MG63 (cell line): ENCODE data around the gene ALS2. TPM values are rescaled to one million over a fixed set of nuclear protein-coding genes. Genes with fewer than 3 reads are reported as not detected.
A peak's percentile ranks its signal among the peaks of the same experiment; 100 is the strongest.

Experiments
- DNase-seq: peaks from one replicate; pipeline ENCODE4 v3.0.0-alpha.2; 2020
- H3K27me3 ChIP-seq: fragments of 250-450 bp; sonication (Bioruptor Pico); 2 replicates; pipeline ENCODE4 v1.5.1; 2020; ENCODE audit warnings: mild to moderate bottlenecking, moderate library complexity
- H3K36me3 ChIP-seq: fragments of 250-450 bp; sonication (Bioruptor Pico); 2 replicates; pipeline ENCODE4 v1.5.1; 2020; ENCODE audit warnings: mild to moderate bottlenecking, moderate library complexity
- H3K4me3 ChIP-seq: fragments of 250-450 bp; sonication (Bioruptor Pico); 2 replicates; pipeline ENCODE4 v1.5.1; 2020; ENCODE audit warnings: mild to moderate bottlenecking, moderate library complexity
- H3K9me3 ChIP-seq: fragments of 250-450 bp; sonication (Bioruptor Pico); 2 replicates; pipeline ENCODE4 v1.5.1; 2020; ENCODE audit warnings: mild to moderate bottlenecking, moderate library complexity
- total RNA-seq: library from RNA; depleted of rRNA; stranded (reverse); fragments of >200 nt; shearing (Covaris generic); gene quantifications from 2 replicates; pipeline ENCODE4 v1.2.3, GENCODE V29; 2014; ENCODE audit warnings: low replicate concordance

The ALS2 gene
- total RNA-seq, 1 experiment from 2014 or later, result 10.0 TPM

- no peak overlapping the region for H3K4me3 ChIP-seq
- H3K36me3 ChIP-seq, result no peaks in the 10 kb centered on the region
- H3K9me3 ChIP-seq, result no peaks in the 10 kb centered on the region; the same call in 1 of the 2 replicates
- no peaks in the 10 kb centered on the region for H3K27me3 ChIP-seq
- DNase-seq, result peak; percentile 4
Measured at GRCh38 chr2:201797175-201797840, 16.6 kb upstream of the ALS2 start.

GRCh38 chr2:201796478-201796865, 15.7 kb upstream of the ALS2 start:
- no peak overlapping the region for H3K4me3 ChIP-seq
- H3K9me3 ChIP-seq, result no peaks in the 10 kb centered on the region; the same call in 1 of the 2 replicates
- DNase-seq, result no peak
- no peaks in the 10 kb centered on the region for H3K27me3 ChIP-seq
- H3K36me3 ChIP-seq, result no peaks in the 10 kb centered on the region

- Histone ChIP-seq H3K36me3 (no peaks in the 10 kb centered on the region), H3K9me3 (no peaks in the 10 kb centered on the region), H3K27me3 (no peaks in the 10 kb centered on the region), H3K4me3 (no peak overlapping the region)
- DNase-seq, result peak; percentile 34
Measured at GRCh38 chr2:201795607-201796477, 15.1 kb upstream of the ALS2 start.

- DNase-seq, result no peak
- H3K4me3 ChIP-seq, result no peak overlapping the region
- H3K27me3 ChIP-seq, result no peaks in the 10 kb centered on the region
- H3K9me3 ChIP-seq, result no peaks in the 10 kb centered on the region
- no peaks in the 10 kb centered on the region for H3K36me3 ChIP-seq
Measured at GRCh38 chr2:201794294-201794693, 13.6 kb upstream of the ALS2 start.

GRCh38 chr2:201793631-201794030, 12.9 kb upstream of the ALS2 start:
- no peaks in the 10 kb centered on the region for H3K27me3 ChIP-seq
- no peak overlapping the region for H3K4me3 ChIP-seq
- no peaks in the 10 kb centered on the region for H3K9me3 ChIP-seq
- no peaks in the 10 kb centered on the region for H3K36me3 ChIP-seq
- DNase-seq, result no peak

GRCh38 chr2:201790989-201791388, 10.3 kb upstream of the ALS2 start:
- Histone ChIP-seq H3K27me3 (no peaks in the 10 kb centered on the region), H3K36me3 (no peaks in the 10 kb centered on the region), H3K9me3 (no peaks in the 10 kb centered on the region), H3K4me3 (no peak overlapping the region)
- no peak for DNase-seq

- Histone ChIP-seq H3K4me3 (no peak overlapping the region), H3K27me3 (no peaks in the 10 kb centered on the region), H3K9me3 (no peaks in the 10 kb centered on the region), H3K36me3 (no peaks in the 10 kb centered on the region)
- no peak for DNase-seq
Measured at GRCh38 chr2:201790291-201790690, 9.6 kb upstream of the ALS2 start.

- Histone ChIP-seq H3K9me3 (no peaks in the 10 kb centered on the region), H3K36me3 (no peaks in the 10 kb centered on the region), H3K27me3 (no peaks in the 10 kb centered on the region), H3K4me3 (no peak overlapping the region)
- no peak for DNase-seq
Measured at GRCh38 chr2:201789395-201789794, 8.7 kb upstream of the ALS2 start.

- Histone ChIP-seq H3K9me3 (no peaks in the 10 kb centered on the region), H3K27me3 (no peaks in the 10 kb centered on the region), H3K4me3 (no peak overlapping the region), H3K36me3 (no peaks in the 10 kb centered on the region)
- no peak for DNase-seq
Measured at GRCh38 chr2:201788371-201788770, 7.6 kb upstream of the ALS2 start.

GRCh38 chr2:201786471-201786870, 5.7 kb upstream of the ALS2 start:
- peak; percentile 35 for DNase-seq
- no peak overlapping the region for H3K4me3 ChIP-seq
- no peaks in the 10 kb centered on the region for H3K9me3 ChIP-seq
- H3K27me3 ChIP-seq, result no peaks in the 10 kb centered on the region
- H3K36me3 ChIP-seq, result no peaks in the 10 kb centered on the region

GRCh38 chr2:201785135-201785534, 4.4 kb upstream of the ALS2 start:
- Histone ChIP-seq H3K36me3 (no peaks in the 10 kb centered on the region), H3K27me3 (no peaks in the 10 kb centered on the region), H3K4me3 (no peak overlapping the region), H3K9me3 (no peaks in the 10 kb centered on the region)
- DNase-seq, result no peak

GRCh38 chr2:201784563-201784962, 3.8 kb upstream of the ALS2 start:
- H3K27me3 ChIP-seq, result no peaks in the 10 kb centered on the region
- H3K36me3 ChIP-seq, result no peaks in the 10 kb centered on the region
- no peak overlapping the region for H3K4me3 ChIP-seq
- no peak for DNase-seq
- H3K9me3 ChIP-seq, result no peaks in the 10 kb centered on the region

GRCh38 chr2:201781557-201782051, 871 bp upstream of the ALS2 start:
- H3K27me3 ChIP-seq, result no peaks in the 10 kb centered on the region
- no peak for DNase-seq
- peak overlapping the region; percentile 84 for H3K4me3 ChIP-seq
- H3K36me3 ChIP-seq, result no peaks in the 10 kb centered on the region
- no peaks in the 10 kb centered on the region for H3K9me3 ChIP-seq

GRCh38 chr2:201779901-201780673, 646 bp downstream of the ALS2 start:
- DNase-seq, result no peak
- Histone ChIP-seq H3K4me3 (peak overlapping the region; percentile 84), H3K27me3 (no peaks in the 10 kb centered on the region), H3K36me3 (no peaks in the 10 kb centered on the region), H3K9me3 (no peaks in the 10 kb centered on the region)

GRCh38 chr2:201777869-201778268, 2.9 kb downstream of the ALS2 start:
- H3K27me3 ChIP-seq, result no peaks in the 10 kb centered on the region
- H3K36me3 ChIP-seq, result no peaks in the 10 kb centered on the region
- H3K4me3 ChIP-seq, result no peak overlapping the region
- DNase-seq, result no peak
- H3K9me3 ChIP-seq, result no peaks in the 10 kb centered on the region

GRCh38 chr2:201777043-201777442, 3.7 kb downstream of the ALS2 start:
- Histone ChIP-seq H3K36me3 (no peaks in the 10 kb centered on the region), H3K27me3 (no peaks in the 10 kb centered on the region), H3K9me3 (no peaks in the 10 kb centered on the region), H3K4me3 (no peak overlapping the region)
- DNase-seq, result no peak

GRCh38 chr2:201775326-201775725, 5.4 kb downstream of the ALS2 start:
- DNase-seq, result no peak
- Histone ChIP-seq H3K27me3 (no peaks in the 10 kb centered on the region), H3K9me3 (no peaks in the 10 kb centered on the region), H3K4me3 (no peak overlapping the region), H3K36me3 (no peaks in the 10 kb centered on the region)
